ENCODE measurements around the gene FXYD6. TPM values are rescaled to one million over a fixed set of nuclear protein-coding genes. Genes with fewer than 3 reads are reported as not detected.
A peak's percentile ranks its signal among the peaks of the same experiment; 100 is the strongest.

The FXYD6 gene
- total and polyA plus RNA-seq, 2 donors (not counting 1 experiment from before 2014, with no cell fraction given): not detected

- Histone ChIP-seq H3K4me3 (ENCODE audit: control extremely low read depth in 1 of 5, extremely low read depth in 1 of 5, insufficient read depth in 1 of 5, low read depth in 2 of 5, low read length in 4 of 5) (peak overlapping the region in 4 of 5 experiments; percentile 2 to 62 (median 50)), H3K4me2 (replicated peaks; ENCODE audit: low read depth, low read length, poor library complexity, severe bottlenecking) (peak overlapping the region; percentile 98), H4K20me1 (ENCODE audit: control insufficient read depth, insufficient read depth, low read length, poor library complexity, severe bottlenecking) (no peaks in the 10 kb centered on the region), H3K27ac (ENCODE audit: low read length in 2 of 2) (peak overlapping the region; percentile 14 to 91), H3K9ac (ENCODE audit: low read length) (peak overlapping the region; percentile 69), H3K4me1 (ENCODE audit: control insufficient read depth in 2 of 2, insufficient read depth in 2 of 2, low read length in 2 of 2) (peaks cover 43 to 55% of the 10 kb centered on the region in 2 donors), H3K79me2 (ENCODE audit: control insufficient read depth, insufficient read depth, low read length) (peaks cover 11% of the 10 kb centered on the region), H2AFZ (ENCODE audit: insufficient read depth, low read depth, low read length, poor library complexity, severe bottlenecking) (peak overlapping the region; percentile 53), H3K9me3 (ENCODE audit: control extremely low read depth in 1 of 3, control insufficient read depth in 2 of 3, insufficient read depth in 1 of 3, low read length in 2 of 3) (no peaks in the 10 kb centered on the region), H3K27me3 (replicated peaks in 1 of 4; ENCODE audit: control extremely low read depth in 1 of 4, control insufficient read depth in 3 of 4, insufficient read depth in 4 of 4, low read length in 3 of 4) (peaks cover 0 to 5% (median 0%) of the 10 kb centered on the region in 4 experiments), H3K36me3 (replicated peaks in 1 of 2; ENCODE audit: control extremely low read depth in 1 of 2, control insufficient read depth in 1 of 2, extremely low read depth in 1 of 2, insufficient read depth in 2 of 2, low read length in 1 of 2) (no peaks in the 10 kb centered on the region)
- CTCF ChIA-PET: interaction anchor here (0.5 to 15.4 kb wide), 16 partner anchors 11 to 585 kb away, joined by 3 to 462 read pairs (median 10); no protein-coding TSS in a partner anchor
- Mint-ChIP-seq H3K4me3 (peak overlapping the region; percentile 89), H3K4me1 (peaks cover 51% of the 10 kb centered on the region), H3K27me3 (peaks cover 8% of the 10 kb centered on the region), H3K27ac (peak overlapping the region; percentile 93), H3K9me3 (ENCODE audit: insufficient read depth) (no peaks in the 10 kb centered on the region)
- ATAC-seq (ENCODE audit: low read depth) (no peak), DNase-seq (peak; percentile 77)
- intact Hi-C loops (cut with micrococcal nuclease): loop anchor here (1.0 to 5.0 kb wide), 5 partner anchors 10 to 620 kb away; partner anchors contain the start of genes CEP164, KMT2A, PCSK7 and RNF214
- POLR2A ChIA-PET: interaction anchor here (0.7 to 3.6 kb wide), 4 partner anchors 11 to 236 kb away, joined by 3 to 19 read pairs (median 4); no protein-coding TSS in a partner anchor
- 62% methylated on average over 5 of the region's 5 CpGs for WGBS (ENCODE audit: insufficient coverage)
- TF ChIP-seq CTCF (IDR thresholded peaks at IDR 0.05) (no peak), EZH2 (IDR thresholded peaks at IDR 0.05; ENCODE audit: borderline replicate concordance, insufficient read depth, low read depth, low read length, poor library complexity, severe bottlenecking) (no peak)
Measured at GRCh38 chr11:117816846-117817367, 59.6 kb downstream of the FXYD6 start.

Data from B cell (primary cell).